WTC11 (cell line): ENCODE data around the gene BCAS3. TPM values are rescaled to one million over a fixed set of nuclear protein-coding genes. Genes with fewer than 3 reads are reported as not detected.

Source experiments
- ATAC-seq: fragments of 200-7000 bp; cut with Tn5 transposase; 2 replicates; pipeline ENCODE4 v1.10.0; 2021; ENCODE audit warnings: mild to moderate bottlenecking, moderate library complexity
- CTCF ChIA-PET: fragments of 300-600 bp; sonication (Branson Sonifier 250); formaldehyde crosslinking; loops from one replicate; lab custom pipeline; 2021; ENCODE audit warnings: antibody characterized with exemption; lab: Charles Lee
- POLR2A ChIA-PET: fragments of 350-600 bp; sonication (Branson Sonifier 250); formaldehyde crosslinking; loops from one replicate; lab custom pipeline; 2021; ENCODE audit warnings: antibody characterized with exemption; lab: Charles Lee
- DNase-seq: peaks from one replicate; pipeline ENCODE4 v3.0.0; 2021; ENCODE audit warnings: low spot score
- H3K27ac Mint-ChIP-seq: 2 replicates; pipeline ENCODE4 v1.8.0; 2021; ENCODE audit warnings: mixed read lengths
- H3K27me3 Mint-ChIP-seq: 2 replicates; pipeline ENCODE4 v1.8.0; 2021; ENCODE audit warnings: low read depth, mild to moderate bottlenecking, moderate library complexity, mixed read lengths
- H3K36me3 Mint-ChIP-seq: 2 replicates; pipeline ENCODE4 v1.8.0; 2021; ENCODE audit warnings: mixed read lengths
- H3K4me1 Mint-ChIP-seq: 2 replicates; pipeline ENCODE4 v1.8.0; 2022; ENCODE audit warnings: mixed read lengths
- H3K4me3 Mint-ChIP-seq: 2 replicates; pipeline ENCODE4 v1.8.0; 2021; ENCODE audit warnings: mild to moderate bottlenecking, moderate library complexity, mixed read lengths
- H3K9me3 Mint-ChIP-seq: 2 replicates; pipeline ENCODE4 v1.8.0; 2021; ENCODE audit warnings: mixed read lengths
- CTCF ChIP-seq: fragments of 200-600 bp; IDR thresholded peaks from 2 replicates; pipeline ENCODE4 v1.8.0; 2022; ENCODE audit warnings: antibody characterized with exemption
- EMX1 ChIP-seq: fragments of 250-450 bp; sonication (Bioruptor Pico); IDR thresholded peaks from 2 replicates; pipeline ENCODE4 v1.8.0; 2021; ENCODE audit warnings: mild to moderate bottlenecking
- FOXK1 ChIP-seq: sonication (generic); formaldehyde crosslinking; IDR thresholded peaks from 2 replicates; pipeline ENCODE4 v1.8.0; 2022; ENCODE audit warnings: mild to moderate bottlenecking, moderate library complexity, missing genetic modification reagents
- HMGA2 ChIP-seq: fragments of 250-450 bp; sonication (Bioruptor Pico); IDR thresholded peaks from 2 replicates; pipeline ENCODE4 v1.4.0; 2021; ENCODE audit warnings: mild to moderate bottlenecking, moderate library complexity
- JAZF1 ChIP-seq: fragments of 250-450 bp; sonication (Bioruptor Pico); IDR thresholded peaks from 2 replicates; pipeline ENCODE4 v1.9.0; 2021; ENCODE audit warnings: moderate library complexity, mild to moderate bottlenecking, inconsistent platforms
- KAT7 ChIP-seq: sonication (generic); formaldehyde crosslinking; IDR thresholded peaks from 2 replicates; pipeline ENCODE4 v1.8.1; 2023; ENCODE audit warnings: missing genetic modification reagents, mild to moderate bottlenecking, borderline replicate concordance
- NR2C2 ChIP-seq: sonication (generic); formaldehyde crosslinking; IDR thresholded peaks from 2 replicates; pipeline ENCODE4 v1.8.0; 2022; ENCODE audit warnings: mild to moderate bottlenecking, missing genetic modification reagents
- SMAD4 ChIP-seq: sonication (generic); formaldehyde crosslinking; IDR thresholded peaks from 2 replicates; pipeline ENCODE4 v1.8.0; 2022; ENCODE audit warnings: mild to moderate bottlenecking, missing genetic modification reagents
- ZMAT4 ChIP-seq: fragments of 250-450 bp; sonication (Bioruptor Pico); IDR thresholded peaks from 2 replicates; pipeline ENCODE4 v1.9.0; 2021; ENCODE audit warnings: mild to moderate bottlenecking
- ZNF219 ChIP-seq: sonication (generic); formaldehyde crosslinking; IDR thresholded peaks from 2 replicates; pipeline ENCODE4 v1.8.0; 2023; ENCODE audit warnings: missing genetic modification reagents, mild to moderate bottlenecking, borderline replicate concordance
- ZNF317 ChIP-seq: sonication (generic); formaldehyde crosslinking; IDR thresholded peaks from 2 replicates; pipeline ENCODE4 v1.8.1; 2023; ENCODE audit warnings: low read depth, mild to moderate bottlenecking, moderate library complexity, missing genetic modification reagents, borderline replicate concordance
- ZNF396 ChIP-seq: fragments of 250-450 bp; sonication (Bioruptor Pico); IDR thresholded peaks from 2 replicates; pipeline ENCODE4 v1.8.0; 2021; ENCODE audit warnings: mild to moderate bottlenecking, moderate library complexity, borderline replicate concordance
- ZNF425 ChIP-seq: fragments of 250-450 bp; sonication (Bioruptor Pico); conservative IDR thresholded peaks from 2 replicates; pipeline ENCODE4 v1.9.0; 2021; ENCODE audit warnings: mild to moderate bottlenecking
- total RNA-seq: library from RNA; stranded (reverse); gene quantifications from 3 replicates; pipeline ENCODE4 v1.2.3, GENCODE V29; 2021
- TF ChIP-seq, protein P1 (sequence below): sonication (generic); formaldehyde crosslinking; IDR thresholded peaks from 2 replicates; pipeline ENCODE4 v1.8.1; 2023; ENCODE audit warnings: mild to moderate bottlenecking, missing genetic modification reagents, borderline replicate concordance
- TF ChIP-seq, protein P2 (sequence below): sonication (generic); formaldehyde crosslinking; conservative IDR thresholded peaks from 2 replicates; pipeline ENCODE4 v1.8.1; 2022; ENCODE audit warnings: mild to moderate bottlenecking, missing genetic modification reagents
- TF ChIP-seq, protein P3 (sequence below): sonication (generic); formaldehyde crosslinking; IDR thresholded peaks from 2 replicates; pipeline ENCODE4 v1.8.1; 2023; ENCODE audit warnings: mild to moderate bottlenecking, missing genetic modification reagents, moderate library complexity
- TF ChIP-seq, protein P4 (sequence below): fragments of 250-450 bp; sonication (Bioruptor Pico); IDR thresholded peaks from 2 replicates; pipeline ENCODE4 v1.9.0; 2021; ENCODE audit warnings: mild to moderate bottlenecking
- TF ChIP-seq, protein P5 (sequence below): fragments of 250-450 bp; sonication (Bioruptor Pico); IDR thresholded peaks from 2 replicates; pipeline ENCODE4 v1.8.0; 2021; ENCODE audit warnings: mild to moderate bottlenecking

The BCAS3 gene
- total RNA-seq, 1 experiment from 2014 or later, result 15.5 TPM

DNA sequence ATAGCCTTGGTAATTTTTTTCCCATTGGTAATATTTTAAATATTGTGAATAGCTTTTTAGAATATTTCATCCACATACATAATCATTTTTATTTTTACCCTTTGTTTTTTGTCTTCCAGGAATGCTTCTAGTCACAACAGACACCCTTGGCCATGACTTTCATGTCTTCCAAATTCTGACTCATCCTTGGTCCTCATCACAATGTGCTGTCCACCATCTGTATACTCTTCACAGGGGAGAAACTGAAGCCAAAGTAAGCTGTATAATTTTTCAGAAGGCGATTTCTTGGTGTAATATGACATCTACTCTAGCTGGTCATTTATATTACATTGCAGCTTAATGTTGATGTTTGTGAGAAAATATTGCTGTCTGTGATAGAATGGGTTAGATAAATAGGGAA lies 269.4 kb downstream of the BCAS3 start:
- Mint-ChIP-seq H3K4me3 (no peak overlapping the region), H3K27me3 (no peaks in the 10 kb centered on the region)
- CTCF ChIA-PET, result no interaction called here
- TF ChIP-seq JAZF1 (CRISPR knock-in tag) (no peak), SMAD4 (CRISPR knock-in tag) (no peak), KAT7 (CRISPR knock-in tag) (no peak), FOXK1 (CRISPR knock-in tag) (no peak), NR2C2 (no peak), ZMAT4 (CRISPR knock-in tag) (no peak), ZNF317 (no peak), HMGA2 (CRISPR knock-in tag) (no peak), EMX1 (no peak), ZNF425 (CRISPR knock-in tag) (no peak)
- TF ChIP-seq, protein P1, sequence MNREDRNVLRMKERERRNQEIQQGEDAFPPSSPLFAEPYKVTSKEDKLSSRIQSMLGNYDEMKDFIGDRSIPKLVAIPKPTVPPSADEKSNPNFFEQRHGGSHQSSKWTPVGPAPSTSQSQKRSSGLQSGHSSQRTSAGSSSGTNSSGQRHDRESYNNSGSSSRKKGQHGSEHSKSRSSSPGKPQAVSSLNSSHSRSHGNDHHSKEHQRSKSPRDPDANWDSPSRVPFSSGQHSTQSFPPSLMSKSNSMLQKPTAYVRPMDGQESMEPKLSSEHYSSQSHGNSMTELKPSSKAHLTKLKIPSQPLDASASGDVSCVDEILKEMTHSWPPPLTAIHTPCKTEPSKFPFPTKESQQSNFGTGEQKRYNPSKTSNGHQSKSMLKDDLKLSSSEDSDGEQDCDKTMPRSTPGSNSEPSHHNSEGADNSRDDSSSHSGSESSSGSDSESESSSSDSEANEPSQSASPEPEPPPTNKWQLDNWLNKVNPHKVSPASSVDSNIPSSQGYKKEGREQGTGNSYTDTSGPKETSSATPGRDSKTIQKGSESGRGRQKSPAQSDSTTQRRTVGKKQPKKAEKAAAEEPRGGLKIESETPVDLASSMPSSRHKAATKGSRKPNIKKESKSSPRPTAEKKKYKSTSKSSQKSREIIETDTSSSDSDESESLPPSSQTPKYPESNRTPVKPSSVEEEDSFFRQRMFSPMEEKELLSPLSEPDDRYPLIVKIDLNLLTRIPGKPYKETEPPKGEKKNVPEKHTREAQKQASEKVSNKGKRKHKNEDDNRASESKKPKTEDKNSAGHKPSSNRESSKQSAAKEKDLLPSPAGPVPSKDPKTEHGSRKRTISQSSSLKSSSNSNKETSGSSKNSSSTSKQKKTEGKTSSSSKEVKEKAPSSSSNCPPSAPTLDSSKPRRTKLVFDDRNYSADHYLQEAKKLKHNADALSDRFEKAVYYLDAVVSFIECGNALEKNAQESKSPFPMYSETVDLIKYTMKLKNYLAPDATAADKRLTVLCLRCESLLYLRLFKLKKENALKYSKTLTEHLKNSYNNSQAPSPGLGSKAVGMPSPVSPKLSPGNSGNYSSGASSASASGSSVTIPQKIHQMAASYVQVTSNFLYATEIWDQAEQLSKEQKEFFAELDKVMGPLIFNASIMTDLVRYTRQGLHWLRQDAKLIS (CRISPR knock-in tag), result no peak
- TF ChIP-seq, protein P2, sequence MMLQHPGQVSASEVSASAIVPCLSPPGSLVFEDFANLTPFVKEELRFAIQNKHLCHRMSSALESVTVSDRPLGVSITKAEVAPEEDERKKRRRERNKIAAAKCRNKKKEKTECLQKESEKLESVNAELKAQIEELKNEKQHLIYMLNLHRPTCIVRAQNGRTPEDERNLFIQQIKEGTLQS (CRISPR knock-in tag), result no peak
- TF ChIP-seq, all 79 proteins: peak for 0
- ATAC-seq, result no peak
- DNase-seq, result no peak
- no peaks in the 10 kb centered on the region for H3K4me1 Mint-ChIP-seq
- no peak overlapping the region for H3K27ac Mint-ChIP-seq
- H3K9me3 Mint-ChIP-seq, result no peaks in the 10 kb centered on the region
- POLR2A ChIA-PET, result no interaction called here
- no peaks in the 10 kb centered on the region for H3K36me3 Mint-ChIP-seq

DNA sequence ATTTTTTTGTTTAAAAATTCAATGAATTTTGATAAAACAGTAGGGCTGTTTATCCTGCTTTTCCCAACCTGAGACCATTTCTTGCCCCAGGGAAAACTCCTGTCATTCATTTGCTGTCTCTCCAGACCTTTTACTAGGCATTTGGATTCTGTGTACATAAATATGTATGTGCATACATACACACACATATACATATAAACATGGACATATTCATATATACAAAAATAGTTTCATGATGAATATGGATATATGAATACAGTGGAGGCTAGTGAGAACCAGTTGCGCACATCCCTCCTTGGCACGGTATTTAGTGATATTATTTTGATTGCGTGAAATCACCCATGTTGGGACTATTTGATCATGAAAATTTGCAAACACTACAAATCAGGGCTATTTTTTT lies 269.9 kb downstream of the BCAS3 start:
- Mint-ChIP-seq H3K4me3 (no peak overlapping the region), H3K9me3 (peaks cover 1% of the 10 kb centered on the region), H3K27me3 (no peaks in the 10 kb centered on the region), H3K36me3 (no peaks in the 10 kb centered on the region), H3K27ac (no peak overlapping the region), H3K4me1 (no peaks in the 10 kb centered on the region)
- DNase-seq (no peak), ATAC-seq (no peak)
- POLR2A ChIA-PET, result no interaction called here
- CTCF ChIA-PET, result no interaction called here
- TF ChIP-seq, protein P3, sequence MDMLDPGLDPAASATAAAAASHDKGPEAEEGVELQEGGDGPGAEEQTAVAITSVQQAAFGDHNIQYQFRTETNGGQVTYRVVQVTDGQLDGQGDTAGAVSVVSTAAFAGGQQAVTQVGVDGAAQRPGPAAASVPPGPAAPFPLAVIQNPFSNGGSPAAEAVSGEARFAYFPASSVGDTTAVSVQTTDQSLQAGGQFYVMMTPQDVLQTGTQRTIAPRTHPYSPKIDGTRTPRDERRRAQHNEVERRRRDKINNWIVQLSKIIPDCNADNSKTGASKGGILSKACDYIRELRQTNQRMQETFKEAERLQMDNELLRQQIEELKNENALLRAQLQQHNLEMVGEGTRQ (CRISPR knock-in tag), result no peak
- TF ChIP-seq, protein P4, sequence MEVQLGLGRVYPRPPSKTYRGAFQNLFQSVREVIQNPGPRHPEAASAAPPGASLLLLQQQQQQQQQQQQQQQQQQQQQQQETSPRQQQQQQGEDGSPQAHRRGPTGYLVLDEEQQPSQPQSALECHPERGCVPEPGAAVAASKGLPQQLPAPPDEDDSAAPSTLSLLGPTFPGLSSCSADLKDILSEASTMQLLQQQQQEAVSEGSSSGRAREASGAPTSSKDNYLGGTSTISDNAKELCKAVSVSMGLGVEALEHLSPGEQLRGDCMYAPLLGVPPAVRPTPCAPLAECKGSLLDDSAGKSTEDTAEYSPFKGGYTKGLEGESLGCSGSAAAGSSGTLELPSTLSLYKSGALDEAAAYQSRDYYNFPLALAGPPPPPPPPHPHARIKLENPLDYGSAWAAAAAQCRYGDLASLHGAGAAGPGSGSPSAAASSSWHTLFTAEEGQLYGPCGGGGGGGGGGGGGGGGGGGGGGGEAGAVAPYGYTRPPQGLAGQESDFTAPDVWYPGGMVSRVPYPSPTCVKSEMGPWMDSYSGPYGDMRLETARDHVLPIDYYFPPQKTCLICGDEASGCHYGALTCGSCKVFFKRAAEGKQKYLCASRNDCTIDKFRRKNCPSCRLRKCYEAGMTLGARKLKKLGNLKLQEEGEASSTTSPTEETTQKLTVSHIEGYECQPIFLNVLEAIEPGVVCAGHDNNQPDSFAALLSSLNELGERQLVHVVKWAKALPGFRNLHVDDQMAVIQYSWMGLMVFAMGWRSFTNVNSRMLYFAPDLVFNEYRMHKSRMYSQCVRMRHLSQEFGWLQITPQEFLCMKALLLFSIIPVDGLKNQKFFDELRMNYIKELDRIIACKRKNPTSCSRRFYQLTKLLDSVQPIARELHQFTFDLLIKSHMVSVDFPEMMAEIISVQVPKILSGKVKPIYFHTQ (CRISPR knock-in tag), result no peak
- TF ChIP-seq ZNF219 (CRISPR knock-in tag) (no peak), ZNF396 (CRISPR knock-in tag) (no peak), CTCF (no peak)
- TF ChIP-seq, protein P5, sequence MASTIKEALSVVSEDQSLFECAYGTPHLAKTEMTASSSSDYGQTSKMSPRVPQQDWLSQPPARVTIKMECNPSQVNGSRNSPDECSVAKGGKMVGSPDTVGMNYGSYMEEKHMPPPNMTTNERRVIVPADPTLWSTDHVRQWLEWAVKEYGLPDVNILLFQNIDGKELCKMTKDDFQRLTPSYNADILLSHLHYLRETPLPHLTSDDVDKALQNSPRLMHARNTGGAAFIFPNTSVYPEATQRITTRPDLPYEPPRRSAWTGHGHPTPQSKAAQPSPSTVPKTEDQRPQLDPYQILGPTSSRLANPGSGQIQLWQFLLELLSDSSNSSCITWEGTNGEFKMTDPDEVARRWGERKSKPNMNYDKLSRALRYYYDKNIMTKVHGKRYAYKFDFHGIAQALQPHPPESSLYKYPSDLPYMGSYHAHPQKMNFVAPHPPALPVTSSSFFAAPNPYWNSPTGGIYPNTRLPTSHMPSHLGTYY (CRISPR knock-in tag), result no peak
